ENCODE results near the gene OR51S1. TPM values are rescaled to one million over a fixed set of nuclear protein-coding genes. Genes with fewer than 3 reads are reported as not detected.

OR51S1 gene
- total RNA-seq, 2 experiments from 2014 or later = not detected

Other genes with a start within 250 kb of the OR51S1 start
- gene TRIM68, start 241.0 kb downstream of the OR51S1 start, total RNA-seq = 10 to 100 TPM; 13.4 to 15.4 TPM
- gene OR51D1, start 211.7 kb downstream of the OR51S1 start, total RNA-seq = not detected
- gene OR51E1, start 205.2 kb downstream of the OR51S1 start, total RNA-seq = not detected
- gene OR51E2, start 151.4 kb downstream of the OR51S1 start, total RNA-seq = not detected
- gene MMP26, start 144.4 kb downstream of the OR51S1 start, total RNA-seq = not detected
- gene OR51F1, start 79.3 kb downstream of the OR51S1 start, total RNA-seq = not detected
- not detected for gene OR52R1, start 44.8 kb downstream of the OR51S1 start, total RNA-seq
- not detected for gene OR51F2, start 27.9 kb downstream of the OR51S1 start, total RNA-seq
- not detected for gene OR51T1, start 32.7 kb upstream of the OR51S1 start, total RNA-seq
- gene OR51A7, start 54.6 kb upstream of the OR51S1 start, total RNA-seq = not detected
- gene OR51G2, start 70.1 kb upstream of the OR51S1 start, total RNA-seq = not detected
- gene OR51G1, start 75.1 kb upstream of the OR51S1 start, total RNA-seq = not detected
- not detected for gene OR51A4, start 98.4 kb upstream of the OR51S1 start, total RNA-seq
- not detected for gene OR51A2, start 106.5 kb upstream of the OR51S1 start, total RNA-seq
- not detected for gene OR51L1, start 145.6 kb upstream of the OR51S1 start, total RNA-seq
- not detected for gene OR52J3, start 197.3 kb upstream of the OR51S1 start, total RNA-seq
- gene OR52E2, start 210.4 kb upstream of the OR51S1 start, total RNA-seq = not detected
- gene OR52E1, start 220.4 kb upstream of the OR51S1 start, total RNA-seq = not detected

All from activated CD4-positive, alpha-beta T cell treated with anti-CD3 and anti-CD28 coated beads, Interleukin-2, amount 10 ng/mL, durations not matched to agents 7 days and 5 days (primary cell).